Testis (tissue), 3 donors: Measurements from ENCODE around the gene C16orf78. TPM values are rescaled to one million over a fixed set of nuclear protein-coding genes. Genes with fewer than 3 reads are reported as not detected.

ENCODE experiments used
- DNase-seq: peaks from one replicate; pipeline ENCODE4 v3.0.0-alpha.2; 2019
- H3K27ac ChIP-seq, 2 donors: fragments of 200-600 bp; sonication (generic); one replicate each; pipeline ENCODE4 v1.5.1; 2019
- H3K27me3 ChIP-seq: fragments of 200-600 bp; sonication (generic); one replicate; pipeline ENCODE4 v1.5.1; 2019
- H3K36me3 ChIP-seq: fragments of 200-600 bp; sonication (generic); one replicate; pipeline ENCODE4 v1.5.1; 2017; ENCODE audit warnings: low read depth; ENCODE audit errors: missing control alignments
- H3K4me1 ChIP-seq: fragments of 200-600 bp; sonication (generic); one replicate; pipeline ENCODE4 v1.5.1; 2019
- H3K4me3 ChIP-seq, 2 donors: fragments of 200-600 bp; sonication (generic); one replicate each; pipeline ENCODE4 v1.5.1; 2017 to 2019
- H3K9me3 ChIP-seq: fragments of 200-600 bp; sonication (generic); one replicate; pipeline ENCODE4 v1.5.1; 2017
- POLR2A ChIP-seq: fragments of 450-650 bp; IDR thresholded peaks from one replicate; pipeline ENCODE4 v1.6.1; 2017; ENCODE audit warnings: antibody characterized with exemption, mild to moderate bottlenecking, moderate library complexity
- WGBS, 2 donors: methylation state at CpG; one replicate each; pipeline ENCODE4 v1.1.5; 2018; 5-methylcytosine and 5-hydroxymethylcytosine counted together
- intact Hi-C: fragments of 100-400 bp; cut with DNase I; formaldehyde crosslinking; loops from one replicate; pipeline ENCODE4 v1.15.1; 2023; ENCODE audit warnings: low total_unique reads
- polyA plus RNA-seq: library from polyadenylated mRNA; stranded (reverse); fragments of 350-450 nt; fragmentation: Illumina TruSeq; extraction: RNeasy Lipid Tissue Mini Kit (QIAGEN cat#74804); gene quantifications from one replicate; pipeline ENCODE4 v1.2.3, GENCODE V29; 2014; ENCODE audit warnings: low read depth, low replicate concordance; ENCODE audit not compliant: insufficient read depth
- total RNA-seq, 2 donors: library from RNA; depleted of rRNA; stranded (reverse); fragments of >200 nt; gene quantifications; one replicate each; pipeline ENCODE4 v1.2.3, GENCODE V29; 2016
- TF ChIP-seq, protein P1 (sequence below), 3 experiments: fragments of 450-650 bp in 2 of 3; fragments of 200-600 bp in 1 of 3; sonication (generic) in 1 of 3; IDR thresholded peaks; one replicate each; pipeline ENCODE4 v1.5.1; 2016 to 2019; ENCODE audit warnings: antibody characterized with exemption in 3 of 3, mild to moderate bottlenecking in 2 of 3, moderate library complexity in 1 of 3

Gene C16orf78
- total and polyA plus RNA-seq, 3 donors from 2014 or later: 5.3 to 33.2 (median 27.2) TPM

GRCh38 chr16:49405530-49405929, 31.9 kb downstream of the C16orf78 start:
- no peak overlapping the region for H3K27ac ChIP-seq
- no peak overlapping the region for H3K4me3 ChIP-seq
- H3K9me3 ChIP-seq: no peaks in the 10 kb centered on the region
- no peaks in the 10 kb centered on the region for H3K27me3 ChIP-seq
- no peaks in the 10 kb centered on the region for H3K4me1 ChIP-seq
- WGBS, 2 donors: 74% methylated on average over 6 of the region's 6 CpGs
- intact Hi-C loops: no loop called here
- no peak for DNase-seq
- H3K36me3 ChIP-seq: no peaks in the 10 kb centered on the region
- no peak for TF ChIP-seq POLR2A
- TF ChIP-seq, protein P1, sequence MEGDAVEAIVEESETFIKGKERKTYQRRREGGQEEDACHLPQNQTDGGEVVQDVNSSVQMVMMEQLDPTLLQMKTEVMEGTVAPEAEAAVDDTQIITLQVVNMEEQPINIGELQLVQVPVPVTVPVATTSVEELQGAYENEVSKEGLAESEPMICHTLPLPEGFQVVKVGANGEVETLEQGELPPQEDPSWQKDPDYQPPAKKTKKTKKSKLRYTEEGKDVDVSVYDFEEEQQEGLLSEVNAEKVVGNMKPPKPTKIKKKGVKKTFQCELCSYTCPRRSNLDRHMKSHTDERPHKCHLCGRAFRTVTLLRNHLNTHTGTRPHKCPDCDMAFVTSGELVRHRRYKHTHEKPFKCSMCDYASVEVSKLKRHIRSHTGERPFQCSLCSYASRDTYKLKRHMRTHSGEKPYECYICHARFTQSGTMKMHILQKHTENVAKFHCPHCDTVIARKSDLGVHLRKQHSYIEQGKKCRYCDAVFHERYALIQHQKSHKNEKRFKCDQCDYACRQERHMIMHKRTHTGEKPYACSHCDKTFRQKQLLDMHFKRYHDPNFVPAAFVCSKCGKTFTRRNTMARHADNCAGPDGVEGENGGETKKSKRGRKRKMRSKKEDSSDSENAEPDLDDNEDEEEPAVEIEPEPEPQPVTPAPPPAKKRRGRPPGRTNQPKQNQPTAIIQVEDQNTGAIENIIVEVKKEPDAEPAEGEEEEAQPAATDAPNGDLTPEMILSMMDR (IDR thresholded peaks at IDR 0.05): no peak

DNA sequence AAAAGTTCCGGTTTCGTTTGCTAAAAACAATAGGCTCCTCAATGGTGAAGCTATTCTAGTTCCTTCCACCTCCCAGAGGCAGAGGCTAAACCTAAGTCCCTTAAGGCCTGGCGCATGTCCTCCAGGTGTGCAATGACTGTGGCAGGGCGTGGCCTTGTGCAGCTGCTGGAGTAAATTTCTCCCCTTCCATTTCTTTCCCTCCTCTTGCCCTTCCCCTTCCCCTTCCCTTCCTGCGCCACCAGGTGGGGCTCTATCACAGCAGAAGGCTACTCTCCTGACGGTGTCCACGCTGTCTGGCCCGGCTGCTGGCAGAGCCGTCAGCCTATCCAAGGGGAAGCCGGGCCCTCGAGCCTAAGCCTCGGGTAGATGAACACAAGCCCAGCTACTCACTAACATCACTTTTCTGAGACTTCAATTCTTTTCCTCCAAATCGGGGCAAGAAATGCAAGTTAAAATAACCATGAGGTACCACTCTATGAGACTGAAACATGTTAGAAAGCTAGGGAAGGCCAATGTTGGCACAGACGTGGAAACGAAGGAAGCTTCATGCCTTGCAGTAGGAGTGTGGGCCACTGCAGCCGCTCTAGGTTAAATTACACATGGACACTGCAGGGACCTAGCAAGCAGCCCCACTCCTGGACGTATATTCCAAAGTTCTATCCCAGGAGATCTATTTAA, 34.4 kb downstream of the C16orf78 start:
- H3K27ac ChIP-seq: no peak overlapping the region
- intact Hi-C loops: no loop called here
- H3K9me3 ChIP-seq: no peaks in the 10 kb centered on the region
- WGBS, 2 donors: 18 to 19% methylated on average over 17 of the region's 17 CpGs
- TF ChIP-seq, protein P1 (IDR thresholded peaks at IDR 0.05): peak; percentile 79 to 92 (median 90)
- TF ChIP-seq POLR2A: no peak
- H3K27me3 ChIP-seq: no peaks in the 10 kb centered on the region
- H3K4me1 ChIP-seq: no peaks in the 10 kb centered on the region
- DNase-seq: peak; percentile 90
- no peak overlapping the region for H3K4me3 ChIP-seq
- no peaks in the 10 kb centered on the region for H3K36me3 ChIP-seq

- no peak for TF ChIP-seq POLR2A
- TF ChIP-seq, protein P1 (IDR thresholded peaks at IDR 0.05): no peak
- Histone ChIP-seq H3K27me3 (no peaks in the 10 kb centered on the region), H3K27ac (no peak overlapping the region), H3K4me1 (no peaks in the 10 kb centered on the region), H3K36me3 (no peaks in the 10 kb centered on the region), H3K9me3 (no peaks in the 10 kb centered on the region), H3K4me3 (no peak overlapping the region)
- no peak for DNase-seq
- intact Hi-C loops: no loop called here
- 95 to 100% methylated on average over 2 of the region's 2 CpGs for WGBS, 2 donors
Observed at GRCh38 chr16:49409121-49409520, 35.5 kb downstream of the C16orf78 start.

- no peaks in the 10 kb centered on the region for H3K27me3 ChIP-seq
- no peaks in the 10 kb centered on the region for H3K36me3 ChIP-seq
- no peaks in the 10 kb centered on the region for H3K4me1 ChIP-seq
- no peak for TF ChIP-seq POLR2A
- TF ChIP-seq, protein P1 (IDR thresholded peaks at IDR 0.05): no peak
- DNase-seq: no peak
- intact Hi-C loops: loop anchor here (10.0 kb wide), 1 partner anchor 515 kb away; no protein-coding TSS in a partner anchor
- WGBS, 2 donors: 98 to 100% methylated on average over 3 of the region's 3 CpGs
- H3K4me3 ChIP-seq: no peak overlapping the region
- no peak overlapping the region for H3K27ac ChIP-seq
- no peaks in the 10 kb centered on the region for H3K9me3 ChIP-seq
Observed at GRCh38 chr16:49410226-49410625, 36.6 kb downstream of the C16orf78 start.
